AG10803 (cell line): Measurements from ENCODE around the gene ACTR6.
A peak's percentile ranks its signal among the peaks of the same experiment; 100 is the strongest.

Source experiments
- DNase-seq: peaks from one replicate; pipeline ENCODE4 v3.0.0; 2010; ENCODE audit warnings: low read depth
- H3K4me3 ChIP-seq: 2 replicates; pipeline ENCODE4 v1.5.1; 2011; ENCODE audit warnings: mild to moderate bottlenecking, low read length, control low read depth
- TF ChIP-seq, protein P1 (sequence below): conservative IDR thresholded peaks from 2 replicates; pipeline ENCODE4 v1.5.1; 2011; ENCODE audit warnings: mild to moderate bottlenecking, low read length, control low read depth, inconsistent platforms

The ACTR6 gene

DNA sequence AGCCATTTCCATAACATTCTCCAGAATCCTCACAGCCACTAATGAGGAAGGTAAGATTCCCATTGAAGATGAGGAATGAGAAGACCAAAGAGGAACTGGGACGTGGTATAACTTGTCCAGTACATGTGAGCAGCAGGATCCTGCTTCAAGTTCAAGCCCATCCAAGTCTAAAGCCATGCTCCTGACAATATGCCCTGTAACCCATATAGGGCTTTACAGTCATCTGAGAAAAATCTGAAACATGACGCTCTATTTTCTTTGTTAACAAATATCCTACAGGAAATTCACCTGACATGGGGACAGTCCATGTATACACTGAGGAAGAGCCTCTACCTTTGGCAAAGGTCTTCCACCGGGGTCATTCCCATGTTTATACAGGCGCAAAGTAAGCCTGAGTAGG lies 3.1 kb upstream of the ACTR6 start:
- no peak for DNase-seq
- TF ChIP-seq, protein P1, sequence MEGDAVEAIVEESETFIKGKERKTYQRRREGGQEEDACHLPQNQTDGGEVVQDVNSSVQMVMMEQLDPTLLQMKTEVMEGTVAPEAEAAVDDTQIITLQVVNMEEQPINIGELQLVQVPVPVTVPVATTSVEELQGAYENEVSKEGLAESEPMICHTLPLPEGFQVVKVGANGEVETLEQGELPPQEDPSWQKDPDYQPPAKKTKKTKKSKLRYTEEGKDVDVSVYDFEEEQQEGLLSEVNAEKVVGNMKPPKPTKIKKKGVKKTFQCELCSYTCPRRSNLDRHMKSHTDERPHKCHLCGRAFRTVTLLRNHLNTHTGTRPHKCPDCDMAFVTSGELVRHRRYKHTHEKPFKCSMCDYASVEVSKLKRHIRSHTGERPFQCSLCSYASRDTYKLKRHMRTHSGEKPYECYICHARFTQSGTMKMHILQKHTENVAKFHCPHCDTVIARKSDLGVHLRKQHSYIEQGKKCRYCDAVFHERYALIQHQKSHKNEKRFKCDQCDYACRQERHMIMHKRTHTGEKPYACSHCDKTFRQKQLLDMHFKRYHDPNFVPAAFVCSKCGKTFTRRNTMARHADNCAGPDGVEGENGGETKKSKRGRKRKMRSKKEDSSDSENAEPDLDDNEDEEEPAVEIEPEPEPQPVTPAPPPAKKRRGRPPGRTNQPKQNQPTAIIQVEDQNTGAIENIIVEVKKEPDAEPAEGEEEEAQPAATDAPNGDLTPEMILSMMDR = no peak
- no peak overlapping the region for H3K4me3 ChIP-seq

DNA sequence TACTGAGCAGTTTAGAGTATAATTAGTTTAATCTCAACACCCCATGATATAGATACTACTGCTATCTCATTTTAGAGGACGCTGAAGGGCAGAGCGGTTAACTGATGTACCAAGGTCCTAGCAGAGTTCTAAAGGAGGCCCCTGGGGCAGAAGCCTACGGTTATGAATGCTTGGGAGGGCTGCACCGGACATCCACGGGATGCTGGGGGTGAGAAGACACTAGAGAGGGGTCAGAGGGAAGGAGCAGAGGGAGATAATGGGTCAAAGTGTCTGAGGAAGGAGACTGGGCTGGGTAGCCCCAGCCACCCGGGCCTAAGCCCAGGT lies 1.6 kb upstream of the ACTR6 start:
- no peak for DNase-seq
- TF ChIP-seq, protein P1 = no peak

DNA sequence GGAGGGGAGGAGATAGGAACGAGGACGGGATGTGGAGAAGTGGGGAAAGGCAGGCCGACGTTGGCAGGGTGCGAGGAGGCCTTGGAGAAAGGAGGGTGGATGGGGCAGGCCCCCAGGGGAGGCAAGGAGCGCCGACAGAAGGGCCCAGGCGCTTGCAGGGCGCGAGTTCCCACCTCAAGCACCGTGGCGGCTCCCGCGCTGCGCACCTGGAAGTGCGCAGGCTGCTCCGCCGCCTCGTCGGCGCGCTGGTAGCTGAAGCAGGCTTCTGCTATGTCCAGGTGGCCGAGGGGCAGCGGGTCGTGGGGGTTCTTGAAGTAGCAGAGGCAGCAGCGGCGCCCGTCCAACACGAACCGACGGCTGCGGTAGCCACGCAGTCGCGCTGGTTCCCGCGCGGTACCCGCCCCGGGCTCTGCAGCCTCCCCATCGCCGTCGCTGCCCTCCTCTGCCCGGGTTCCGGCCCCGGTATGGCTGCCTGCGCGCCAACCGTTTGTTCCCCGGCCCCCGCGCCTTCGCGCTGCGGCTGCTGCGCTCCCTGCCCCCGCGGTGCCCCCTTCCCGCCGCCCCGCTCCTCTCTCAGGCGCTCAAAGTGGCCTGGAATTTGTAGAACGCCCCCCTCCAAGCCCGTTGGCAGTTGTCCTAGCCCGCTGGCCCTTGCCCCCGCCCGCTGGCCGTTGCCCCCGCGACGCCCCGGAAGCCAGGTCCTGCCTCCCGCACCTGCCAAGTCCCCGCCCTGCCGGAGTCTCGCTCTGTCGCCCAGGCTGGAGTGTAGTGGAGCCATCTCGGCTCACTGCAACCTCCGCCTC lies 1.1 kb upstream of the ACTR6 start:
- peak; percentile 8 for DNase-seq
- H3K4me3 ChIP-seq = peak overlapping the region; percentile 93
- TF ChIP-seq, protein P1 = no peak

More for the DNA sequence above, 1.6 kb upstream of the ACTR6 start:
- peak overlapping the region; percentile 93 for H3K4me3 ChIP-seq

DNA sequence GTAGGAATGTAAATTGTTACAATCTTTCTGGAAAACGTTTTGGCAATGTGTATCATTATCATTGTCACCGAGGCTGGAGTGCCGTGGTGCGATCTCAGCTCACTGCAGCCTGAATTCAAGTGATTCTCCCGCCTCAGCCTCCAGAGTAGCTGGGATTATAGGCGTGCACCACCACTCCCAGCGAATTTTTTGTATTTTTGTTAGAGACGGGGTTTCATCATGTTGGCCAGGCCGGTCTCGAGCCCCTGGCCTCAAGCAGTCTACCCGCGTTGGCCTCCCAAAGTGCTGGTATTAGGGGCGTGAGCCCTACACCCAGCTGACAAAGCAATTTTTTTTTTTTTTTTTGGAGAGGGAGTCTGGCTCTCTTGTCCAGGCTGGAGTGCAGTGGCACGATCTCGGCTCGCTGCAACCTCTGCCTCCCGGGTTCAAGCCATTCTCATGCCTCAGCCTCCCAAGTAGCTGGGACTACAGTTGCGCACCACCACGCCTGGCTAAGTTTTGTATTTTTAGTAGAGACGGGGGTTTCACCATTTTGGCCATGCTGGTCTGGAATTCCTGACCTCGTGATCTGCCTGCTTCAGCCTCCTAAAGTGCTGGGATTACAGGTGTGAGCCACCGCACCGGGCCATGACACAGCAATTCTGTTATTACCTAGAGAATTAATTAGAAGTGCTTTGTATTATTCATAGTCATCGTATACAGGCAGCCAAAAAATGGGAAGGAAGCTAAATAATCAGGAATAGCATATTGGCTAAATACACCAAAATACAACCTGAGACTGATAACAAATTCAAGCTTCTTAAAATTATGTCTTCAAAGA lies 1.2 kb downstream of the ACTR6 start:
- TF ChIP-seq, protein P1 = no peak
- peak overlapping the region; percentile 93 for H3K4me3 ChIP-seq
- DNase-seq = no peak

DNA sequence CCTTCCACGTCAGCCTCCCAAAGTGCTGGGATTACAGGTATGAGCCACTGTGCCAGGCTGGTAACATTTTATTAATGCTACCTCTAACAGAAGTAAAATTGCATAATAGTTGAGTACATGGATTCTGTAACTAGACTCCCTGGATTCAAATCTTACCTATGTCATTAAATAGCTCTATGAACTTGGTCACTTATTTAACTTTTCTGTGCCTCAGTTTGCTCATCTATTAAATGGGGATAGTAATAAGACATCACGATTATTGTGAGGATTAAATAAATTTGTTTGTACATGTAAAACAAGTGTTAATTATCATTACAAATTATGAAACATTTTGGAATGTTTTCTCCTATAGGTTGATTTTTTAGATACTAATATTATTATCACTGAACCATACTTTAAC lies 6.7 kb downstream of the ACTR6 start:
- no peak for DNase-seq
- no peak overlapping the region for H3K4me3 ChIP-seq
- TF ChIP-seq, protein P1 = no peak

DNA sequence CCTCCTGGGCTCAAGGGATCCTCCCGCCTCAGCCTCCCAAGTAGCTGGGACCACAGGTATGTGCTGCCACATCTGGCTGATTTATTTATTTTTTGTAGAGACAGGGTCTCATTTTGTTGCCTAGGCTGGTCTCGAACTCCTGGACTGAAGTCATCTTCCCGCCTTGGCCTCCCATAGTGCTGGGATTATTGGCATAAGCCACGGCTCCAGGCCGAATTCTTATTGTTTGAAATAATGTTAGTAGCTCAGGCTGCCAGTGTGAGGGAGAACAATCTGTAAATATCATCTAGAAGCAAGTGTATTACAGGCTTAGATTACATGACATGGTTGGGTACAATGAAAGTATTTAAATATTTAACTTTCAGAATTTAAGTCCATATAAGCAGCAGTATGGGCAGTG lies 8.2 kb downstream of the ACTR6 start:
- TF ChIP-seq, protein P1 = no peak
- H3K4me3 ChIP-seq = no peak overlapping the region
- no peak for DNase-seq

DNA sequence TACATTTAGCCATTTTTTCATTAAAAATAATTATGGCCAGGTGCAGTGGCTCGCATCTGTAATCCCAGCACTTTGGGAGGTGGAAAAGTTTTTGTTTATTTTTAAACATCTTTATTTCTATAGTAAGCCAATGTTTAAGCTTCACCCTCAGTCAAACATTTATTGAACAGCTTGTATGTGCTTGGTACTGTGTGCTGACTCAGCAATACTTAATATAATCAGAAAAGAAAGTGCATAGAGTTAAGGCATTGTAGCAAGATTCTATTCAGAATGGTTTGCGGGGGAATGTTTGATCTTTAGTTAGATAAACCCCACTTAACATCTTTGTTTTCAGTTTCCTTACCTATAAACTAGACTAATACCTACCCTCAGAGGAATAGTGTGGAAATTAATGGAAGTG lies 11.1 kb downstream of the ACTR6 start:
- TF ChIP-seq, protein P1 = no peak
- H3K4me3 ChIP-seq = no peak overlapping the region
- no peak for DNase-seq
